GM19193 (cell line): ENCODE results near the gene SURF6.
A peak's percentile ranks its signal among the peaks of the same experiment; 100 is the strongest.

Experiments used
- POLR2A ChIP-seq: IDR thresholded peaks from 4 replicates; pipeline ENCODE4 v1.6.1; 2011; ENCODE audit not compliant: insufficient read depth, insufficient read length; ENCODE audit errors: extremely low read depth

The SURF6 gene

DNA sequence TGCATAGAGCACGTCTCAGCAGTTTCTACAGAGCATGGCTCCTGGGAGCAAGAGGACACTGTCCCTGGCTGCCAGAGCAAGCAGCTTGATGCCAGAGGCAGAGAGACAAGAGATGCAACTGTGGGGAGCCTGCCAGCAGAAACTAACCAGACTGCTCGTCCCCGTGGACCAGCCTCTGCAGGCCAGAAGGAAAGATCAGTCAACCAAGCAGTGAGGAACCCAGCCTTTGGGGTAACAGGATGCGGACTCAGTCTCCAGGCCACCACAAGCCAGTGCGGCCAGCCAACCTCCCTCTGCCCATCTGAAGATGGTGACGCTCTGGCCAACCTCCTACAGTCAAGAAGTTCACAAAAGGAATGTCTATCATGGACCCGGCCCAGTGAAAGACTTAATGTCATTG lies 36.2 kb upstream of the SURF6 start:
- TF ChIP-seq POLR2A: no peak

DNA sequence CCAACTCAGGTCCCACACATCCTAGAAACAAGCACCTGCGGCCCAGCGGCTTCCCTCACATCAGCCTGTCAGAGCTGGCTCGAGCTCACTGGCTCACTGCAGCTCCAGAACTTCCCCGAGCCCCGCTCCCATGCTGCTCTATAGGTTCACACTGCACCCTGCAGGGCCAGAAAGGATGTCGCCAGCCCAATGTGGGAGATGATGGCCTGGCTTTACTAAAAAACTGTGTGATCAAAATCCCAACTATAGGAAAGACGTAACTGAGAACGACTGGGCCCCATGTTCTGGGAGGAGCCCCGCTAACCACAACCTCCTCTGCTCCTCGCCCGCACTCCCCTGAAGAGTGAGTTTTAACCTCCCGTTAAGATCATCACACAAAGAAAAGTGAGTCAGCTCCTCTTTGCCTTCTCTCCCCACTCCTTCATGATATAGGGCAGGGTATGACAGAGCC lies 35.3 kb upstream of the SURF6 start:
- no peak for TF ChIP-seq POLR2A

DNA sequence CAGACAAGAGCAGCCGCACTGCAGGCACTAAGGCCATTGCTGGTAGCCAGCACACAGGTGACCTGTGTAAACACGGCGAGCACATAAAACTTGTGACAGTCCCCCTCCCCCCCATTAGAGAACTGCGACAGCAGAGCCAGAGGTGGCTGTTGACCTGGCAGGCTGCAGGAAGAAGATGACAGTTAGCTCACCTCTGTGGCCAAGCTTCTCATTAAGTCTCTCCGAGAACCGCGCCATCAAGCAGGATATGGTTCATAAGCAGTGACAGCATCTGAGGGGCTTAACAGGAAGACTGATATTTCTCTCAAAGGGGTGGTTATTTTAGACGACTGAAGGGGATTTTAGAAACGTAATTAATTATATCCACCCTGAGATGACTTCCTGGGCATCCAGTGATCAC lies 34.7 kb upstream of the SURF6 start:
- no peak for TF ChIP-seq POLR2A

DNA sequence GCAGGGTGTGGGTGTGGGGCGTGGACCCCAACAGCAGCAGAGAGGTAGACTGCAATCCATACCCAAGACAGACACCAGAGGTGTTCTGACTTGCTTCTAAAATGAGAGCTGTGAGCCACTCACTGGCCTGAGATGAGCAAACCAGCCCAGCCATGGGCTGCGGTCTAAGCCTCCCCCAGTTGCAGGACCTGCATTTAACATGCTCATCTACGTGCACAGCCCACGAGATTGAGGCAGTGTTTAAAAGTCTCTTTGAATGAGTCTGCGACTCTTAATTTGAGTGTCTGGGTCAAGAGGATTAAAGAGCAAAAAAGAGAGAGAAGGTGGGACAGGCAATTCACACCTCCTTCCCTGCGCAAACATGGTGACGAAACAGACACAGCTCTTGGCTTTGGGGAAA lies 33.9 kb upstream of the SURF6 start:
- TF ChIP-seq POLR2A: no peak

DNA sequence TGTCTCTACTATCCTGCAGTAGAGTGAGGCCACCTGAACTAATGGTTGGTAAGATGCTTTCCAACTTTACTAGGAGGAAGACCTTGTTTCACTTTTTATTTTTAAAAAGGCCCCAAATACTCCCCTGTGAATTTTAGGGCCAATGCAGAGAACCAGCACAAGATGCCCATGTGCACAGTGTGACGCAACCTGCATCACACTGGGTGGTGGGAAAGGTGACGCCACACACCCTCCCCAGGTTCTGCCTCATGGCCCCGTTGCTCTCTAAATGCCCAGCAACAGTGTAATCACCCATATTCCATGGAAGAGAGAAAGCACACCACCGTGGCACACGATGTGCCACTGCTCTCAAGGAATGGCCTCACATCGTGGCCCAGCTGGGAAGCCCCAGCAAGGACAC lies 33.4 kb upstream of the SURF6 start:
- no peak for TF ChIP-seq POLR2A

DNA sequence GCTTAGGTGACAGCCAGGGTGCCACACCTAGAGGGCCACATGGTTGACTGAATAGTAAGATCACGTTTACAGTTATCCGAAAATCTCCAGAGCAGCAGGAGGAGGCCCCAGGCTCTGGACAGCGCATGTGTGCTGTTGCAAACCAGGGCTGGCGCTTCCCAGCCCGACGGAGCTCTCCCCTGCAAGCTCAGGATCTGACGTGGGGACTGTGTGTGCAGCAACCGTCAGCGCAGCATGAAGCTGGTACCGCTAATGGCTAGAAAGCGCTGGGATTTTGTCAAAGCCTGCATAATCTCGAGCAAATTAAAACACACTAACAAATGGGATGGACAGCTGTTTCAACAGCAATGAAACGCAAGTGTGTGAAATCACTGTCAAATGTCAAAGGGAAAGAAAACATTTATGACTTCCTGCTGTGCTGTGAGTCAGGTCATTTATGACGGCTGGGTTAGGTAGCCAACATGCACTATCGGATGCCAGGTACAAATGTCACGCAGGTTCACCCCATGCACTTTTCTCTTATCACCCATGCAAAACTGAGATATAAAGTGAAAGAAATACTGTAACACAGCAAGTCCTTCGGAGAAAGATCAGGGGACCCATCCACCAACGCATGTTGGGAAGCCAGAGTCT lies 32.4 kb upstream of the SURF6 start:
- TF ChIP-seq POLR2A: no peak

DNA sequence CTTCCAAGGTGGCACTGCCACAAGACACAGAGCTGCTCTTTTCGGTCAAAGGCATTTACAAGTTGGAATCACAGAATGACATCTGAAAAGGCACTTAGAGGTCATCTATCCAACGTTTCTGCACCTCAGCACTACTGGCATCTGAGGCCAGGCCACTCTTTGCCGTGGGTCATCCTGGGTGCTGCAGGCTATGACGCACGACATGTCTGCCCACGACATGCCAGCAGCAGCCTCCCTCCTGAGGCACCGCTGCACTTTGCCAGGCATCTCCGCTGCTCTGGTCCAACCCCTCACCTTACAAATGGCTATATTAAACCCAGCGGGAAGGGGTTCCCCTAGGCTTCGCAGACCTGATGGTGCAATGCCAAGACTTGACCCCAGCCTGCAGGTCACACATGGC lies 31.8 kb upstream of the SURF6 start:
- TF ChIP-seq POLR2A: no peak

DNA sequence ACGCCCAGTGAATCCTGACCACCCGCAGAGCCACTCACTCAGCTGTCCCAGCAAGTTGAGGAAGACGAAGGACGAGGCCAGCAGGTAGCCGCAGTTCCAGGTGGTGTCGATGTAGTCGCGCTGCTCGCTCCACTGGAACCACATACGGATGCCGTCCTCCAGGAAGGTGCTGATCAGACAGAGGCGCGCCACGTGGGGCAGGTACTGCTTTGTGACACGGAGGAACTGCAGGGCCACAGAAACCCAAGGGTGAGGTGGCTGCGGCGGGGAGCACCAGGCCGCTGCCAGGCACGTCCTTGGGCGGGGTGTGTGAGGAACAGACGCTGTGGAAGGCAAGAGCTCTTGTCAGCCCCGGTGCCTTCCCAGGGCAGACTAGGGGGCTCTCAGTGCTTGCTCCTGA lies 31.2 kb upstream of the SURF6 start:
- no peak for TF ChIP-seq POLR2A

DNA sequence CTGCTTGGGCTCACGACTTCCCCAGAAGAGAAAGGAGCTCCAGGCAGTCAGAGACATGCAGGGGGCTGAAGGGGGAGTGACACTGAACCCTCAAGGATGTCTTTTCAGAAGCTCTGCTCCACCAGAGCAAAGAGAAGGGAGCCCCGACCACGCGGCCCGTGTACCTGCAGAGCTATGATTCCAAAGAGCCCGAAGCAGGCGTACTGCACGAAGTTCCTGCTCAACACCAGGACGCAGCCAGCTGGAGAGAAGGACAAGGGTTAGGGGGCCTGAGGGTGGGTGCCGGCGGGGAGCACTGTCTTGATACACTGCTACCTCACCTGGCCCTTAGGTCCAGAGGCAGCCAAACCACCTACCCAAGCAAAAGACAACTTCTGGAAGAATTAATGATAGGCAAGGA lies 30.4 kb upstream of the SURF6 start:
- TF ChIP-seq POLR2A: no peak

DNA sequence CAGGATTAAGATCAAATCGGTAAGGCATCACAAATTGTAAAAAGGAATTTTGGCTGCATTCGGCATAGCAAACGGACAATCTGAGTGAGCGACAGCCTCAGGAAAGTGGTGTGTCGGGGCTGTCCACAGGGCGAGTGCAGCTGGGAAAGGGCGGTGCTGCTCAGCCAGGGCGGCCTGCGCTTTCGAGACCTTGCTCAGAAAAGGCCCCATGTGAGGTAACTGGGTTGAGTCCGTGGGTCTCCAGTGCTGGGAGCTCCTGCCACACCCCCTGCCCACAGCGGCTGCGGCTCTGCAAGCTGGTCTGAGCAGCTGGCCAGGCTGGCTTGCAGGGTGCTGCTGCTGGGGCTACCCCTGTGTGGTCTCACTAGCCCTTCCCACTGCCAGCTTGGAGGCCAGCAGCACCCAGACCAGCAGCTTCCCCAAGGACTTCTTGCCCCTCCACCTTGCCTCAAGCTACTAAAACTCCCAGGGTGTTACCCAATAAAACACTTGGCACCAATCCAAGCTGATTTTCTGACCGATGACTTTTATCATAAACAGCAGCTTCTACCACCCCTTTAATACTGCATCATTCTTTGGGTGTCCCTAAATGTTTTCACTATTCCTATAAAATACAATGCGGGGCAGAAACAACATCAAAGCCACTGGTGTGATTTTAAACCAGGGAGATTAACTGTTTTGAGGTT lies 26.5 kb upstream of the SURF6 start:
- peak; percentile 20 for TF ChIP-seq POLR2A

DNA sequence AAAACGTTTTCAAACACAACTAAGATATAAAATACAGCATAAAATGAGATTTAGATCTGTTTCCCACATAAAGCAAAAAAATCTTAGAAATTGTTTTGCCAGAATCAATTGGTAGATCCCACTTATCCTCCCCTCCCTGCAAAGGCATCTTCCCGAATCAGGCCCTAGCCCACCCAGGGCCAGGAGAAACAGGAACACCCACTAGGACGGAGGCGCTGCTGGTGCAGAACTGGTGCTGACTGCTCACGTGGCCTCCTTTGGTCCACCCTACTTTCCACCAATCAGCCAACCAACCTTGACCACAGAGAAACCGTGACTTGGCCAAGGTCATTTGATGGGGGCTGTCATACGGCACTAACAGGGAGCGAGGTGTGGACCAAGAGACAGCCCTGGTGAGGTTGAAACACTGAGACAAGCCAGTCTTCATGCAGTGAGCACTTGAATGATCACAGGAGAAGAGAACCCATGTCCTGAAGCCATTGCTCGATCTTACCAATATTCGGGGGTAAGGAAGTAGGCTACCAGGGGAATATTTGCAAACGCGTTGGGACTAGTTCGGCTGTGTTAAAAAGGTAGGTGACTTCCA lies 25.6 kb upstream of the SURF6 start:
- TF ChIP-seq POLR2A: no peak

DNA sequence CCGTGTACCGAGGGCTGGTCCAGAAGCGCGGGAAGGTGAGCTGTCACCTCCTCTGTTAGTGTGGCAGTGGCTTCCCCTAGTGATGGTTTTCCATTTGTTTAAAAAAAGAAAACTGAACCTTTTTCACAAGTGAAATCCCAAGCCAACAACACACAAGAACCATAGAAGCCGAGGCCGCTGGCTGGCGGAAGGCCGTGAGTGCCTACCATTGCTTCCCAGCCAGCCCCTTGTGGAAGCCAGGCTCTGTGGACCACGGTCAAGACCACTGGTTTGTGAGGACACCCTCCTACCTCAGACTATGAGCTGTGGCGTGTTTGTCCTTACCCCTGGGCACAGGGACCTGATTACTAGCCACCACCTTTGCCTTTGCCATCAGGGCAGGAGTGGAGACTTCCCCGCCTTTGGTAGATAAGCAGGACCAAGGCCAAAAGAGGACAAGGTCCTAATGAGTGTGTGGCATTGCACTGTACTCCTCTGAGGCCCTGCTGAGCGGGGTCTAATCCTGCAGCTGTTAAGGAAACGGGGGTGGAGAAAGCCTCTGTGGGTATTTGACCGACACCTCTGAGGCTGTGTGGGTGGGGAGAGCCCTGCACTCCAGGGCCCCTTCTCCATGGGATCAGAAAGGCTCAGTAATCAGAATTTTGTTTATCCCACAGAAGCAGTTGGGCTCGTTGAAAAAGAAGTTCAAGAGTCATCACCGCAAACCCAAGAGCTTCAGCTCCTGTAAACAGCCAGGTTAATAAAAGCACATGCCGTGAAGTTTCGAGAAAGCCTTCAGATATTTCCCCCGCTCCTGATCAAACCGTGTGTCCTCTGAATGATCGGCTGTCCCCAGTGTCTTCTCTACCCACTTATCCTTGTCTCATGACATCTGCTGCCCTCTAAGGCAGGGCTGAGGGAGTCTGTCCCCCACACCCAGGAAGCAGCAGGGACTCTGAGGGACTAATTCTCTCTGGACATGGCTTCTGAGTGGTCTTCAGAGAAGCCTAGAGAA lies 24.7 kb upstream of the SURF6 start:
- TF ChIP-seq POLR2A: peak; percentile 5

DNA sequence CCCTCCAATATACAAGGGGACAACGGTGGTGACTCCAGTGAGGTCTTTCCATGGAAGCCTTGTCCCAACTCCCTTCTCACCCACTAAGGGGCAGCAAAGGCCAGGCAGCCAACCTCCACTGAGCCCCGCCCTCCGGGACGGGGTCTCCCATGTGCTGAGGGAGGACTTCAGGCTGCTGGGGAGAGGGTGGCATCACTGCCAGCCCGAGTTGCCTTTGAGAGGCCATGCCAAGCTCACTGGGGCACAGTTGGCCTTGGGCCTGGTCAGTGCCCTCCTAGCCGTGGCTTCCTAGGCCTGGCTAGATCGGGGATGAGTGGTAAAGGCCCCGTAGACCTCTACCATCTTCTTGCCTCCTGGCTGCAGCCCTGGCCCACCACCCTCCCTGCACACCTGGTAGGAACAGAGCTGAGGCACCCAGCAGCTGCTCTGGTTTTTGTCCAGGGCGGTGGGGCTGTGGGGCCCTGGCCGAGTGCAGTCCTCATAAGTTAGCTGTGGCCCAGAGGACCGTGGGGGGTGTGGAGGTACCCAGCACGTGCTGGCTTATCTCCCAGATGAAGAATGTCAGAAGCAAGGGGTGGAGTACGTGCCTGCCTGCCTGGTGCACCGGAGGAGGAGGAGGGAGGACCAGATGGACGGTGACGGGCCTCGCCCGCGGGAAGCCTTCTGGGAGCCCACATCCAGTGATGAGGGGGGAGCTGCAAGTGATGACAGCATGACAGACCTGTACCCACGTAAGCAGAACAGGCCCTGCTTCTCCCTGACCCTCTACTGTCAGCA lies 23.6 kb upstream of the SURF6 start:
- TF ChIP-seq POLR2A: no peak

DNA sequence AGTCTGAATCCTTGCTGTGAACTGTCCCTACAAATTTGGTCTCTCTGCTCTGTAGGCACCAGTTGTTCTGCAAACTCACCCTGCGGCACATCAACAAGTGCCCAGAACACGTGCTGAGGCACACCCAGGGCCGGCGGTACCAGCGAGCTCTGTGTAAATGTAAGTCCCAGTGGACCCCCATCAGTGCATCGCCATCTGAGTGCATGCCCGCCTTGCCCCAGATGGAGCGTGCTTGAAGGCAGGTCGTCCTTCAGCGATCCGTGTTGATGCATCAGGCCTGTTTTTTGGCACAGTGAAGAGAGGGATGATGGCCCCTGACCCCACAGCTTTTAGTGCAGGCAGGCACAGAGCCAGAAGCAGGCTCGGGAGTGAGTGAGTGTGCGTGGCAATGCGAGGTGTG lies 21.7 kb upstream of the SURF6 start:
- no peak for TF ChIP-seq POLR2A
